Peyer's patch (tissue), 4 donors: ENCODE data around the gene CASKIN1. TPM values are rescaled to one million over a fixed set of nuclear protein-coding genes. Genes with fewer than 3 reads are reported as not detected.

Source experiments
- DNase-seq, 3 donors: peaks; one replicate each; pipeline ENCODE4 v3.0.0-alpha.2; 2017 to 2019
- H3K27ac ChIP-seq, 4 donors: fragments of 200-600 bp; sonication (generic); one replicate each; pipeline ENCODE4 v1.5.1; 2016 to 2019
- H3K27me3 ChIP-seq, 2 donors: fragments of 200-600 bp; sonication (generic); one replicate each; pipeline ENCODE4 v1.5.1; 2019
- H3K36me3 ChIP-seq, 3 donors: fragments of 200-600 bp; sonication (generic); one replicate each; pipeline ENCODE4 v1.5.1; 2016 to 2019
- H3K4me1 ChIP-seq, 4 donors: fragments of 200-600 bp; sonication (generic); one replicate each; pipeline ENCODE4 v1.5.1; 2016 to 2019
- H3K4me3 ChIP-seq, 4 donors: fragments of 200-600 bp; sonication (generic); 1 replicate in 3 of 4; 2 replicates in 1 of 4; pipeline ENCODE4 v1.5.1; 2016 to 2019; ENCODE audit warnings: mild to moderate bottlenecking in 1 of 4
- H3K9me3 ChIP-seq, 4 donors: fragments of 200-600 bp; sonication (generic); one replicate each; pipeline ENCODE4 v1.5.1; 2016 to 2019; ENCODE audit warnings: mild to moderate bottlenecking in 1 of 4
- CTCF ChIP-seq, 6 experiments: fragments of 450-650 bp in 4 of 6; fragments of 200-600 bp in 2 of 6; sonication (generic) in 1 of 6; IDR thresholded peaks; one replicate each; pipeline ENCODE4 v1.5.1; 2017 to 2019; ENCODE audit warnings: antibody characterized with exemption in 6 of 6, mild to moderate bottlenecking in 3 of 6, moderate library complexity in 1 of 6
- POLR2A ChIP-seq, 2 donors: fragments of 450-650 bp; IDR thresholded peaks; one replicate each; pipeline ENCODE4 v1.5.1; 2017; ENCODE audit warnings: antibody characterized with exemption in 2 of 2, mild to moderate bottlenecking in 2 of 2, moderate library complexity in 2 of 2
- total RNA-seq, 4 donors: library from RNA; depleted of rRNA; stranded (reverse); fragments of >200 nt; gene quantifications; one replicate each; pipeline ENCODE4 v1.1.0, GENCODE V29; 2016

CASKIN1 gene
- total RNA-seq, 4 donors from 2014 or later = not detected

- Histone ChIP-seq H3K9me3 (no peaks in the 10 kb centered on the region), H3K27ac (no peak overlapping the region), H3K36me3 (no peaks in the 10 kb centered on the region), H3K4me1 (peaks cover 0 to 4% (median 2%) of the 10 kb centered on the region in 4 donors), H3K27me3 (peaks cover 0 to 5% of the 10 kb centered on the region in 2 donors), H3K4me3 (no peak overlapping the region)
- no peak for DNase-seq
- TF ChIP-seq CTCF (IDR thresholded peaks at IDR 0.05) = no peak
- no peak for TF ChIP-seq POLR2A (IDR thresholded peaks at IDR 0.05)
These were observed 6.3 kb downstream of the CASKIN1 start for GRCh38 chr16:2190002-2190658.

- no peak for DNase-seq
- no peak overlapping the region for H3K4me3 ChIP-seq
- H3K9me3 ChIP-seq = no peaks in the 10 kb centered on the region
- TF ChIP-seq CTCF (IDR thresholded peaks at IDR 0.05) = no peak
- no peaks in the 10 kb centered on the region for H3K4me1 ChIP-seq
- H3K27me3 ChIP-seq = no peaks in the 10 kb centered on the region
- H3K27ac ChIP-seq = no peak overlapping the region
- H3K36me3 ChIP-seq = no peaks in the 10 kb centered on the region
These were observed 7.0 kb downstream of the CASKIN1 start for GRCh38 chr16:2189252-2189893.

GRCh38 chr16:2188395-2188794 lies 8.0 kb downstream of the CASKIN1 start:
- TF ChIP-seq CTCF (IDR thresholded peaks at IDR 0.05) = no peak
- no peak for TF ChIP-seq POLR2A (IDR thresholded peaks at IDR 0.05)
- no peak for DNase-seq
- Histone ChIP-seq H3K4me3 (no peak overlapping the region), H3K36me3 (no peaks in the 10 kb centered on the region), H3K27me3 (no peaks in the 10 kb centered on the region), H3K9me3 (no peaks in the 10 kb centered on the region), H3K27ac (no peak overlapping the region), H3K4me1 (no peaks in the 10 kb centered on the region)

GRCh38 chr16:2187212-2187611 lies 9.2 kb downstream of the CASKIN1 start:
- Histone ChIP-seq H3K36me3 (no peaks in the 10 kb centered on the region), H3K4me1 (no peaks in the 10 kb centered on the region), H3K4me3 (no peak overlapping the region), H3K27me3 (no peaks in the 10 kb centered on the region), H3K27ac (no peak overlapping the region), H3K9me3 (no peaks in the 10 kb centered on the region)
- DNase-seq = no peak
- TF ChIP-seq CTCF (IDR thresholded peaks at IDR 0.05) = no peak
- no peak for TF ChIP-seq POLR2A (IDR thresholded peaks at IDR 0.05)

- Histone ChIP-seq H3K4me3 (no peak overlapping the region), H3K27me3 (no peaks in the 10 kb centered on the region), H3K27ac (no peak overlapping the region), H3K9me3 (no peaks in the 10 kb centered on the region), H3K36me3 (no peaks in the 10 kb centered on the region), H3K4me1 (no peaks in the 10 kb centered on the region)
- DNase-seq = no peak
- no peak for TF ChIP-seq CTCF (IDR thresholded peaks at IDR 0.05)
- no peak for TF ChIP-seq POLR2A (IDR thresholded peaks at IDR 0.05)
These were observed 9.9 kb downstream of the CASKIN1 start for GRCh38 chr16:2186505-2186904.
